GM19035 (cell line): ENCODE measurements around the gene LIN7B.

Experiments used
- ATAC-seq: cut with Tn5 transposase; IDR thresholded peaks from one replicate; pipeline ENCODE4 v1.9.1; 2021; ENCODE audit not compliant: unreplicated experiment

LIN7B gene

GRCh38 chr19:49094505-49095482, 19.4 kb upstream of the LIN7B start:
- ATAC-seq, result no peak

GRCh38 chr19:49097453-49098288, 16.5 kb upstream of the LIN7B start:
- no peak for ATAC-seq

- ATAC-seq, result no peak
These were observed 15.4 kb upstream of the LIN7B start for GRCh38 chr19:49098795-49099194.

- ATAC-seq, result no peak
These were observed 13.0 kb upstream of the LIN7B start for GRCh38 chr19:49101160-49101559.

GRCh38 chr19:49102303-49102702, 11.9 kb upstream of the LIN7B start:
- no peak for ATAC-seq

- no peak for ATAC-seq
These were observed 10.7 kb upstream of the LIN7B start for GRCh38 chr19:49103331-49104085.

GRCh38 chr19:49104229-49104864, 9.8 kb upstream of the LIN7B start:
- ATAC-seq, result no peak

GRCh38 chr19:49106648-49107135, 7.5 kb upstream of the LIN7B start:
- ATAC-seq, result no peak

- no peak for ATAC-seq
These were observed 6.3 kb upstream of the LIN7B start for GRCh38 chr19:49107625-49108459.

GRCh38 chr19:49109051-49109450, 5.1 kb upstream of the LIN7B start:
- no peak for ATAC-seq

- no peak for ATAC-seq
These were observed 4.5 kb upstream of the LIN7B start for GRCh38 chr19:49109569-49110233.

GRCh38 chr19:49110567-49110966, 3.6 kb upstream of the LIN7B start:
- ATAC-seq, result no peak

- ATAC-seq, result no peak
These were observed 2.8 kb upstream of the LIN7B start for GRCh38 chr19:49111218-49111998.

- ATAC-seq, result no peak
These were observed 627 bp downstream of the LIN7B start for GRCh38 chr19:49114630-49115363.

GRCh38 chr19:49116544-49116943, 2.4 kb downstream of the LIN7B start:
- ATAC-seq, result no peak

- ATAC-seq, result no peak
These were observed 3.8 kb downstream of the LIN7B start for GRCh38 chr19:49117677-49118564.
